ENCODE data around the gene BHLHA15.
"Not testable (repeated sequence)": the region's sequence is repeated elsewhere in the genome, so short reads cannot be mapped to it uniquely, and the experiment has no call there.

BHLHA15 gene

GRCh38 chr7:98211676-98212531 lies 665 bp downstream of the BHLHA15 start:
- DNase-seq: no peak

DNA sequence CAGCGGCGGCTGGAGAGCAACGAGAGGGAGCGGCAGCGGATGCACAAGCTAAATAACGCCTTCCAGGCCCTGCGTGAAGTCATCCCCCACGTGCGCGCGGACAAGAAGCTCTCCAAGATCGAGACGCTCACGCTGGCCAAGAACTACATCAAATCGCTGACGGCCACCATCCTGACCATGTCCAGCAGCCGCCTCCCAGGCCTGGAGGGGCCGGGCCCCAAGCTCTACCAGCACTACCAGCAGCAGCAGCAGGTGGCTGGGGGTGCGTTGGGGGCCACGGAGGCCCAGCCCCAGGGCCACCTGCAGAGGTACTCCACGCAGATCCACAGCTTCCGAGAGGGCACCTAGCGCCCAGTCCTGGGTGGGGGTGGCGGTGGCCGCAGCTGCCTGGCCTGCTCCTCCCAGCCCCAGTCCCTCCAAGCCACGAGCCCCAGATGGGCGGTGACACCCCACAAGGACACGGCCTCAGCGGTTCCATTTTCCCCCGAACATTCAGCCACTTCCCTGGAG lies 1.3 kb downstream of the BHLHA15 start:
- no peak for DNase-seq

- no peak for DNase-seq
Measured at GRCh38 chr7:98213296-98213887, 2.2 kb downstream of the BHLHA15 start.

GRCh38 chr7:98213888-98214810 lies 2.9 kb downstream of the BHLHA15 start:
- DNase-seq: no peak

DNA sequence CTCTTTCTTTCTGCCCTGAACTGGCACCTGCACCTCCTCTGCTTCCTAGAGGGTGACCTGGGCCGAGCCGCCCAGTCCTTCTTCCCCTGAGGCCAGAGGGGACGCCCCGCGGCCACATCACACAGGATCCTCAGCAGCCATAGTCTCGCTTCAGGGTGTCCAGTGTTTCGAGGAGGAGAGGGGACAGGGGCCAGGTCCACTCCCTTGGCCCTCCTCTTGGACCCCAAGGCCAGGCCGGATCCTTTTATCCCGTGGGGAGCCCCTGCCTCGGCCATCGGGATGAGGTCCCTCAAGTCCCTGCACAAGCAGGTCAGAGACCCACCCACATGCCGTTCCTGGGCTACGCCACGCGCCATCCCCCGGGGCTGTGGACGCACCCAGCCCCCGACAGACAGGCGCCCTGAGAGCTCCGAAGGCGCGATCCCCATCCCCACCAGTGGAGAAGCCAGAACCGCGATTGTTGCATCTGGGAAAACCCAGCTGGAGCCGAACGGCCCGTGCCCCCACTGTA lies 3.6 kb downstream of the BHLHA15 start:
- no peak for DNase-seq

GRCh38 chr7:98215561-98216495 lies 4.6 kb downstream of the BHLHA15 start:
- DNase-seq: no peak

DNA sequence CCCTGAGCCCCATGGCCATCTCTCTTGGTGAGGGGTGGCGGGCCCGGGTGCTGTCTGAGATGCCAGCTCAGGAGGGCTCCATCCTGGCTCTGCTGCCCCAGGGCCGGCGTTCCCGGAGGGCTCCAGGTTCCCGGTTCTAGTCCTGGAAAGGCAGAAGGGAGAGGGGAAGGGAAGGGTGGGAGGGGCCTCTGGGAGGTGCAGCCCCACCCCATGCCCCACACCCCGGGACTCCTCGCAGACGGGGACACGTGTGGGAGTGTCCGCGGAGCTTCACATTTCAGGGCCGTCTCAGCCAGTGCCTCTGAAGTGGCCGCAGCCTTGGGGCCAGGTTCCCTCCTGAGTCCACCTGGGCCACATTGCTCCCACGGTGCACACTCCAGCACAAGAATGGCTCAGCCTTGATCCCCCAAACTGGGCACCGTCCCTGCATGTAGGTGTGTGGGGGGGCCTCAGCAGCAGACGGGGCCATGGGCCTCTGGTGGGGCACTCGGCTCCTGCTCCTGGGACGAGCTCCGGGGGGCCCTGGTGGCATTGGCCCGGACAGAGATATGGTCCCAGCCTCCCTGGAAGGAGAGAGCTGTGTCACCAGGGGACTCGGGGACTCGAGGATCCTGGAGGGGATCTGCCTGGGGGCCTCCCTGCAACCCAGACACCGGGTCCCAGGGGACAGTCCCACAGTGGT lies 5.8 kb downstream of the BHLHA15 start:
- no peak for DNase-seq

DNA sequence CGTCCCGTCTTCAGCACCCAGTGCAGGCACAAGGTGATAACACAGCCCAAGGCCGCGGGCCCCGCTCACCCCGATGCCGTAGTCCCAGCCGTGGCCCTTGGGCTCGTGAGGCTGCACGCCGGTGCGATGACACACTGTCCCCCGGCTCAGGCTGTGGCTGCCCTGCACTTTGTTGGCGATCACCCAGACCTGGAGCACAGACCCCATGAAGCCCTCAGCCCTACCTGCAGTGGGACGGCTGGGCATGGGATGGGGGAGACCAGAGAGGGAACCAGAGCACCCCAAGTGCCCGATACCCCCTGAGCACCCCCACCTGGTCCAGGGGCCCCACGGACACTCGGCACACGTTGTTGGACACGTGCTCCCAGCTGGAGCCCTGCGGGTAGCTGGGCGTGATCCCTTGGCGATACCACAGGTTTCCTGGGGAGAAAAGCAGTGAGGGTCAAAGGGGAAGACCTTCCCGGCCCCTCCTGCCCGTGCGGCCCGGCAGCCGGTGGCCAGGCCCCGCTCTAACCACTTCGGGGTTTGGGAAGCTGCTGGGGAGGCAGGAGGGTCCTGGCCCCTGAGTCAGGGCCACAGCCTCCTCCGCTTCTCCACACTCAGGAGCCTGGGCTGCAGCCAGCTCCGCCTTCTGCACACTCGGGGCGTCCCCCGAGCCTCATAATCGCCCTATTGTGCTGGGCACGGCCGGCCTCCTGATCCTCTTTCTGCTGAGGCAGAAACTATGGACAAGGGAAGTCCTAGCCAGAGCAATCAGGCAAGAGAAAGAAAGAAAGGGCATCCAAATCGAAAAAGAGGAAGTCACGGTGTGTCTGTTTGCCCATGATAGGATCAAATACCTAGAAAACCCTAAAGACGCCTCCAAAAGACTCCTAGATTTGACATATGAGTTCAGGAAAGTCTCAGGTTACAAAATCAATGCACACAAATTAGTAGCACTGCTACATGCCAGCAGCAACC lies 6.7 kb downstream of the BHLHA15 start:
- peak; percentile 16 for DNase-seq

DNA sequence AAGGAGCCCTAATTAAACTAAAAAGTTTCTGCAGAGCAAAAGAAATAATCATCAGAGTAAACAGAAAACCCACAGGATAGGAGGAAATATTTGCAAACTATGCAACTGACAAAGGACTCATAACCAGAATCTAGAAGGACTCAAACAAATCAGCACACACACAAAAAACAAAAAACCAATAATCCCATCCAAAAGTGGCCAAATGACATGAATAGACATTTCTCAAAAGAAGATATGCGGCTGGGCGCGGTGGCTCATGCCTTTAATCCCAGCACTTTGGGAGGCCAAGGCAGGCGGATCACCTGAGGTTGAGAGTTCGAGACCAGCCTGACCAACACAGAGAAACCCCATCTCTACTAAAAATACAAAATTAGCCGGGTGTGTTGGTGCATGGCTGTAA lies 8.1 kb downstream of the BHLHA15 start:
- not testable (repeated sequence) for DNase-seq

- no peak for DNase-seq
Measured at GRCh38 chr7:98221611-98222532, 10.6 kb downstream of the BHLHA15 start.

GRCh38 chr7:98222533-98223195 lies 11.4 kb downstream of the BHLHA15 start:
- DNase-seq: no peak

GRCh38 chr7:98223351-98223897 lies 12.2 kb downstream of the BHLHA15 start:
- DNase-seq: no peak

DNA sequence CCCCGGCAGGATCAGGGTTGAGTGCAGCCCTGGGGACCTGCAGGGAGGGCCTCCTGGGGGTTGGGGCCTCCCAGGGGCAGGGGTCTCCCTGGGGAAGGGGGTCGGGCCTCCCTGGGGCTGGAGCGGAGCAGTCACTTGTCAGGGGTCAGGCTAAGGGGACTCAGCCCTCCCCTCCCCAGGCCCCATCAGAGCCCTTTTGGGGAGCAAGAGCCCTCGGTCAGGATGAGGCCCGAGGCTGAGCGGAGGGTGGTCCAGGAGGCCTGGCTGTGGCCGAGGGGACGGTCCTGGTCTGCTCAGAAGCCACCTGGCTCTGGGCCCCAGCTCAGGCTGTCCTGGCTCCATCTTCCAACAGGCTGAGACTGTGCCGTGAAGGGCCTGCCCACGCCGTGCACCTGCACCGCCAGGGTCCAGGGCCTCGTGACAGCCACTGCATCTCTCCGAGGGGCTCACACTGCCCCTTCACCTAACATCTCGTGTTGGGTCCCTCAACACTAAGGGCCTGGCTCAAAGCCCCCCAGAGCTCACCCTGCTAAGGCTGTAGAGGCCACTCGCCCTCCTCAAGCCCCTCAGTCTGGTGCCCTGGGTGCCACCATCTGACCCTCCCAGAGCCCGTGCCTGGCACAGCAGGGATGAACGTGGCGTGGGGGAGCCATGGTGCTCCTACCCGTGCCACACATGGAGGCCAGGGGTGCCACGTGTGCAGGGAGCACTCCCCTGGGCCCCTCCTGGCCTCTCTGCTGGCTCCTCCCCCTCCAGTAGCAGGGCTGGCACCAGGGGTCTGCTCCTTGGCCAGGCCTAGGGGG lies 12.9 kb downstream of the BHLHA15 start:
- DNase-seq: no peak

- no peak for DNase-seq
Measured at GRCh38 chr7:98224701-98225181, 13.5 kb downstream of the BHLHA15 start.

GRCh38 chr7:98225913-98226614 lies 14.8 kb downstream of the BHLHA15 start:
- DNase-seq: no peak

DNA sequence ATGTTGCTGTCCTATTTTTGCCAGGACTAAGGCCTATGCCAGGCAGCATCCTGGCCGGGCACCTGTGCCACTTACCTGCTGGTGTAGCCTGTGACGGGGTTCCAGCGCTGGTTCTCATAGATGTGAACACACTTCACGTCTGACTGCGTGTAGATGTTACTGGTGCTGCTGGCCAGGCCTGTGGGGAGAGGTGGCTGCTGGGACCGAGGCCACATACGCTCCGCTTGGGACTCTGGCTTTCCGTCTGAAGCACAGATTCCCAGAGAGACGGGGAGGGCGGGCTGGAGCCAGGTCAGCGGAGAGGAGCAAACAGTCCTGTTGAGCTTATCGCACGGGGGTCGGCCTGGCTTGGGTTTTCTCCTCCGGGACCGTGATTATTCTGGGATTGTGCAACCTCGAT lies 16.7 kb downstream of the BHLHA15 start:
- DNase-seq: no peak

Data from GDM1 (cell line).